ENCODE data around the gene C6orf120. TPM values are rescaled to one million over a fixed set of nuclear protein-coding genes. Genes with fewer than 3 reads are reported as not detected.

Gene C6orf120
- total RNA-seq, 2 donors from 2014 or later: 28.7 to 31.9 TPM

GRCh38 chr6:169657284-169657610 lies 44.7 kb upstream of the C6orf120 start:
- Histone ChIP-seq H3K36me3 (no peaks in the 10 kb centered on the region), H3K9ac (ENCODE audit: low read depth in 2 of 2, low read length in 2 of 2) (no peak overlapping the region), H3K4me1 (no peaks in the 10 kb centered on the region), H3K27ac (no peak overlapping the region), H3K4me3 (no peak overlapping the region), H3K27me3 (no peaks in the 10 kb centered on the region), H3K9me3 (no peaks in the 10 kb centered on the region)
- intact Hi-C loops (cut with DNase I): no loop called here
- TF ChIP-seq, protein P1, sequence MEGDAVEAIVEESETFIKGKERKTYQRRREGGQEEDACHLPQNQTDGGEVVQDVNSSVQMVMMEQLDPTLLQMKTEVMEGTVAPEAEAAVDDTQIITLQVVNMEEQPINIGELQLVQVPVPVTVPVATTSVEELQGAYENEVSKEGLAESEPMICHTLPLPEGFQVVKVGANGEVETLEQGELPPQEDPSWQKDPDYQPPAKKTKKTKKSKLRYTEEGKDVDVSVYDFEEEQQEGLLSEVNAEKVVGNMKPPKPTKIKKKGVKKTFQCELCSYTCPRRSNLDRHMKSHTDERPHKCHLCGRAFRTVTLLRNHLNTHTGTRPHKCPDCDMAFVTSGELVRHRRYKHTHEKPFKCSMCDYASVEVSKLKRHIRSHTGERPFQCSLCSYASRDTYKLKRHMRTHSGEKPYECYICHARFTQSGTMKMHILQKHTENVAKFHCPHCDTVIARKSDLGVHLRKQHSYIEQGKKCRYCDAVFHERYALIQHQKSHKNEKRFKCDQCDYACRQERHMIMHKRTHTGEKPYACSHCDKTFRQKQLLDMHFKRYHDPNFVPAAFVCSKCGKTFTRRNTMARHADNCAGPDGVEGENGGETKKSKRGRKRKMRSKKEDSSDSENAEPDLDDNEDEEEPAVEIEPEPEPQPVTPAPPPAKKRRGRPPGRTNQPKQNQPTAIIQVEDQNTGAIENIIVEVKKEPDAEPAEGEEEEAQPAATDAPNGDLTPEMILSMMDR (IDR thresholded peaks at IDR 0.05): no peak
- DNase-seq: no peak

DNA sequence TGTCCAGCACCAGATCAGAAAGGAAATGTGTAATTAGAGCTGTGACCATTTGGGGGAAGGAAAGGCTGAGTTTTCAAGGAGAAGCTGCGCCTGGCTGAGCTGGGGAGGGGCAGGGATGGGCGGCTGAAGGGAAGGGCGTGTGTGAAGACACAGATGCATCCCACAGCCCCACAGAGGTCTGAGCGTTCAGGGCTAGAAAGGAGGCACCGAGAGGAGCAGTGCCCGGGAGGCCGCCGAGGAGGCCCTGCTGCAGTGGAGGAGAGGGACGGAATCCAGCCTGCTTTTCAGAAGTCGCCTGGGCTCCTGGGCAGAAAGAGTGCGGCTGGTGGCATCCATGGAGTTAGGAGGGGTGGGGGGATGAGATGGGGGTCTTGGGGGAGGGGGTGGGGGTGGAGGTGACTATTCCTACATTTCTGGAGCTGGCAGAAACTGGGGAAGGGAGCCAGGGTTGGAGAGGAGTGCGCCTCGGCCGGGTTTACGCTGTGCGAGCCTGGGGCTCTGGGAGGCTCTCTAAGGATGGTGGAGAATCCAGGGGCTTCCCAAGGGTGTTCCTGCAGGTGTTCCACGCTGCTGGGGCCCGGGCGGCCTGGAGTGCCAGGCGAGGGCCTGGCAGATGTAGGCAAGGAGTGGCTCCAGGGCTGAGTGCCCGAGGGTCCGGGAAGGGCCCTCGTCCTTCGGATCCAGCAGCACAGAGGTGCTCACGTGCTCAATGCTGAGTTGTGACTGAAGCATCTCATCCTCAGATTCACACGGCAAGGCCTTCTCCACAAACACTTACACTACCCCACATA lies 41.9 kb upstream of the C6orf120 start:
- TF ChIP-seq, protein P1 (IDR thresholded peaks at IDR 0.05): no peak
- Histone ChIP-seq H3K27ac (no peak overlapping the region), H3K9ac (ENCODE audit: low read depth in 2 of 2, low read length in 2 of 2) (no peak overlapping the region), H3K4me1 (no peaks in the 10 kb centered on the region), H3K36me3 (no peaks in the 10 kb centered on the region), H3K27me3 (no peaks in the 10 kb centered on the region), H3K4me3 (no peak overlapping the region), H3K9me3 (no peaks in the 10 kb centered on the region)
- intact Hi-C loops (cut with DNase I): no loop called here
- no peak for DNase-seq

DNA sequence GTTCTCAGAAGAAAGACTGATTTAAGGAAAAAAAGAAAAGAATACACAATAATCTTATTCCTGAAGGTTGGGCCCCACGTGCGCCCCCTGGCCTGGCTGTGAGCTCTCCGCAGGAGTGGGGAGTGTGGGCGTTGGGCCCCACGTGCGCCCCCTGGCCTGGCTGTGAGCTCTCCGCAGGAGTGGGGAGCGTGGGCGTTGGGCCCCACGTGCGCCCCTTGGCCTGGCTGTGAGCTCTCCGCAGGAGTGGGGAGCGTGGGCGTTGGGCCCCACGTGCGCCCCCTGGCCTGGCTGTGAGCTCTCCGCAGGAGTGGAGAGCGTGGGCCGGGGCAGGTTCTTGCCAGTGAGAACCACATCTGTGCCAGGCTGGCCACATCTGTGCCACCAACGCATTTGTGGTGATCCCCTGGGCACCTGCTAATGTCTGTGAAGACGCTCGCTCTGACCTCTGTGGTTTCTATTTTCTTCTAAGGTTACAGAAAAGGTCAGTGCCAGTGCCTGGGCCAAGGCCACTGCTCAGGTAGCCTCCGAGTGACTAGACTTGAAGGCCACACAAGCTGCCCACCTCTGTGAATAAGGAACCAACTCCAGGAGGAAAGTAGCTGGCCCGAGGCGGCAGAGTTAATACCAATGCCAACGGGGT lies 41.1 kb upstream of the C6orf120 start:
- intact Hi-C loops (cut with DNase I): no loop called here
- Histone ChIP-seq H3K4me3 (no peak overlapping the region), H3K9me3 (no peaks in the 10 kb centered on the region), H3K4me1 (no peaks in the 10 kb centered on the region), H3K27me3 (no peaks in the 10 kb centered on the region), H3K36me3 (no peaks in the 10 kb centered on the region), H3K9ac (ENCODE audit: low read depth in 2 of 2, low read length in 2 of 2) (no peak overlapping the region), H3K27ac (no peak overlapping the region)
- TF ChIP-seq, protein P1 (IDR thresholded peaks at IDR 0.05): no peak
- no peak for DNase-seq

DNA sequence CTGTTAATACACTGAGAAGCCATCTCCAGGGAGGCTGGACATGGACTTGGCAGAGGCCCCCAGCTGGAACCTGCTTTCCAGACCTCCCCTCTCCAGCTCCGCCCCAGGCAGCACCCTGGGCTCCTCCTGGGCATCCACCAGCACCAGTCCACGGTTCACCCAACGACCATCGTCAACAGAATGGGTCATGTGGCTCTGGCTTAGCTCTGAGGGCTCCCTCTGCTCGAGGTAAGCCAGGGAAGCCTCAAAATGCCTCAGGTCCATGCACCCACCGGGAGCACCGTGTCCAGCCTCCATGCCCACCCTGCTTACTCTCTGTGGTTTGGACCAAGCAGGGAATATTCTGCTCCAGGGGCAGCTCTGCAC lies 40.6 kb upstream of the C6orf120 start:
- Histone ChIP-seq H3K9me3 (no peaks in the 10 kb centered on the region), H3K4me1 (no peaks in the 10 kb centered on the region), H3K27me3 (no peaks in the 10 kb centered on the region), H3K4me3 (no peak overlapping the region), H3K36me3 (no peaks in the 10 kb centered on the region), H3K27ac (no peak overlapping the region), H3K9ac (ENCODE audit: low read depth in 2 of 2, low read length in 2 of 2) (no peak overlapping the region)
- intact Hi-C loops (cut with DNase I): no loop called here
- TF ChIP-seq, protein P1 (IDR thresholded peaks at IDR 0.05): no peak
- DNase-seq: no peak

- Histone ChIP-seq H3K36me3 (no peaks in the 10 kb centered on the region), H3K27me3 (no peaks in the 10 kb centered on the region), H3K4me3 (no peak overlapping the region), H3K4me1 (no peaks in the 10 kb centered on the region), H3K9me3 (no peaks in the 10 kb centered on the region), H3K27ac (no peak overlapping the region), H3K9ac (ENCODE audit: low read depth in 2 of 2, low read length in 2 of 2) (no peak overlapping the region)
- no peak for DNase-seq
- TF ChIP-seq, protein P1 (IDR thresholded peaks at IDR 0.05): no peak
- intact Hi-C loops (cut with DNase I): no loop called here
Measured at GRCh38 chr6:169663468-169663867, 38.5 kb upstream of the C6orf120 start.
